ENCODE results near the gene ARHGAP4. TPM values are rescaled to one million over a fixed set of nuclear protein-coding genes. Genes with fewer than 3 reads are reported as not detected.

The ARHGAP4 gene
- total and polyA plus RNA-seq, 4 donors = 14.9 to 26.5 (median 23.2) TPM

- Histone ChIP-seq H3K4me3 (ENCODE audit: low read depth, low read length) (no peak overlapping the region), H3K4me1 (ENCODE audit: control insufficient read depth, insufficient read depth, low read length) (peaks cover 57% of the 10 kb centered on the region), H3K27ac (ENCODE audit: low read depth, low read length) (no peak overlapping the region), H3K27me3 (ENCODE audit: control insufficient read depth, insufficient read depth, low read length) (no peaks in the 10 kb centered on the region), H3K36me3 (ENCODE audit: control insufficient read depth, insufficient read depth, low read length) (peaks cover 64% of the 10 kb centered on the region), H3K9me3 (ENCODE audit: control insufficient read depth, insufficient read depth, low read length) (no peaks in the 10 kb centered on the region)
- no peak for DNase-seq (ENCODE audit: low read depth in 4 of 6, low spot score in 6 of 6)
- WGBS (ENCODE audit: insufficient coverage) = 92% methylated on average over 13 of the region's 14 CpGs
These were observed 38.0 kb upstream of the ARHGAP4 start for GRCh38 chrX:153964105-153964504.

GRCh38 chrX:153963546-153963945 lies 37.5 kb upstream of the ARHGAP4 start:
- Histone ChIP-seq H3K4me1 (ENCODE audit: control insufficient read depth, insufficient read depth, low read length) (peaks cover 51% of the 10 kb centered on the region), H3K4me3 (ENCODE audit: low read depth, low read length) (no peak overlapping the region), H3K27ac (ENCODE audit: low read depth, low read length) (no peak overlapping the region), H3K9me3 (ENCODE audit: control insufficient read depth, insufficient read depth, low read length) (no peaks in the 10 kb centered on the region), H3K36me3 (ENCODE audit: control insufficient read depth, insufficient read depth, low read length) (peaks cover 64% of the 10 kb centered on the region), H3K27me3 (ENCODE audit: control insufficient read depth, insufficient read depth, low read length) (no peaks in the 10 kb centered on the region)
- no peak for DNase-seq (ENCODE audit: low read depth in 4 of 6, low spot score in 6 of 6)
- 76% methylated on average over 12 of the region's 12 CpGs for WGBS (ENCODE audit: insufficient coverage)

DNA sequence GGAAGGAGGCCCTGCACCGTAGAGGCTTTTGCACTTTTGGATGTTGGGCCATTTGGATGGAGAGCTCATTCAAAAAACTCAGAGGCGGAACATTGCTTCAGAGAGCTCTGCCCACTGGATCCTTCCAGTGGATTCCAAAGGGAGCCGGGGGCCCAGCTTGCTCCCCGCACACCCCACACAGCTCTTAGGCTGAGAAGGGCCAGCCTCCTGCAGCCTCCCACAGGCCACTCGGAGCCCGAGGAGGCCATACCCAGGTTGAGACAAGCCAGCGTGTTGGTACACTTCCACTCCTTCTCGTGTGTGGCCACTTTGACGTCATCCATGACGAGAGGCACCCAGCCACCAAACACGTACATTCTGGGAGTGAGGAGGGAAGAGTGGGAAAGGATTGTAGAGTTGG lies 35.2 kb upstream of the ARHGAP4 start:
- H3K27me3 ChIP-seq (ENCODE audit: control insufficient read depth, insufficient read depth, low read length) = no peaks in the 10 kb centered on the region
- H3K4me3 ChIP-seq (ENCODE audit: low read depth, low read length) = no peak overlapping the region
- H3K36me3 ChIP-seq (ENCODE audit: control insufficient read depth, insufficient read depth, low read length) = peaks cover 83% of the 10 kb centered on the region
- peaks cover 29% of the 10 kb centered on the region for H3K4me1 ChIP-seq (ENCODE audit: control insufficient read depth, insufficient read depth, low read length)
- H3K9me3 ChIP-seq (ENCODE audit: control insufficient read depth, insufficient read depth, low read length) = no peaks in the 10 kb centered on the region
- no peak for DNase-seq (ENCODE audit: low read depth in 4 of 6, low spot score in 6 of 6)
- 95% methylated on average over 10 of the region's 11 CpGs for WGBS (ENCODE audit: insufficient coverage)
- H3K27ac ChIP-seq (ENCODE audit: low read depth, low read length) = no peak overlapping the region

DNA sequence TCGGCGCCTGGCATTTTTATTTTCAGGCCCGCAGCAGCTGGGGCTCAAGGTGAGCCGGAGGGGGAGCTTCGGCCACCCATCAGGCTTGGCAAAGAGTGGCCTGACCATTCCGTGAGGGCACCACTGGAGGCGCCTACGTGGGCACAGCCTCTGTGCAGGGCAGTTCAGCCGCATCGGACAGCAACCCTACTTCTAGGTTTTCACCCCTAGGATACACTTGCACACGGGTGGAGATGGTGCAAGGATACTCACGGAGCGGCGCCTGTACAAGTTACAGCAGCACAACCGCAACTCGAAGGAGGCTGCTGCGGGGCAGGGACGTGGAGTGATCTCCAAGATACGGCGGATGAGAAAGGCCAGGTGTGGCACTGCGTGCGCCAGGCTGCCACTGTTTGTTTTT lies 34.7 kb upstream of the ARHGAP4 start:
- no peak overlapping the region for H3K27ac ChIP-seq (ENCODE audit: low read depth, low read length)
- H3K4me3 ChIP-seq (ENCODE audit: low read depth, low read length) = no peak overlapping the region
- peaks cover 24% of the 10 kb centered on the region for H3K4me1 ChIP-seq (ENCODE audit: control insufficient read depth, insufficient read depth, low read length)
- no peaks in the 10 kb centered on the region for H3K9me3 ChIP-seq (ENCODE audit: control insufficient read depth, insufficient read depth, low read length)
- DNase-seq (ENCODE audit: low read depth in 4 of 6, low spot score in 6 of 6) = no peak
- WGBS (ENCODE audit: insufficient coverage) = 95% methylated on average over 22 of the region's 22 CpGs
- H3K27me3 ChIP-seq (ENCODE audit: control insufficient read depth, insufficient read depth, low read length) = no peaks in the 10 kb centered on the region
- H3K36me3 ChIP-seq (ENCODE audit: control insufficient read depth, insufficient read depth, low read length) = peaks cover 88% of the 10 kb centered on the region

- Histone ChIP-seq H3K4me1 (ENCODE audit: control insufficient read depth, insufficient read depth, low read length) (peaks cover 17% of the 10 kb centered on the region), H3K9me3 (ENCODE audit: control insufficient read depth, insufficient read depth, low read length) (no peaks in the 10 kb centered on the region), H3K27ac (ENCODE audit: low read depth, low read length) (no peak overlapping the region), H3K4me3 (ENCODE audit: low read depth, low read length) (no peak overlapping the region), H3K36me3 (ENCODE audit: control insufficient read depth, insufficient read depth, low read length) (peaks cover 95% of the 10 kb centered on the region), H3K27me3 (ENCODE audit: control insufficient read depth, insufficient read depth, low read length) (no peaks in the 10 kb centered on the region)
- DNase-seq (ENCODE audit: low read depth in 4 of 6, low spot score in 6 of 6) = no peak
- 90% methylated on average over 10 of the region's 16 CpGs for WGBS (ENCODE audit: insufficient coverage)
These were observed 34.0 kb upstream of the ARHGAP4 start for GRCh38 chrX:153960077-153960476.

DNA sequence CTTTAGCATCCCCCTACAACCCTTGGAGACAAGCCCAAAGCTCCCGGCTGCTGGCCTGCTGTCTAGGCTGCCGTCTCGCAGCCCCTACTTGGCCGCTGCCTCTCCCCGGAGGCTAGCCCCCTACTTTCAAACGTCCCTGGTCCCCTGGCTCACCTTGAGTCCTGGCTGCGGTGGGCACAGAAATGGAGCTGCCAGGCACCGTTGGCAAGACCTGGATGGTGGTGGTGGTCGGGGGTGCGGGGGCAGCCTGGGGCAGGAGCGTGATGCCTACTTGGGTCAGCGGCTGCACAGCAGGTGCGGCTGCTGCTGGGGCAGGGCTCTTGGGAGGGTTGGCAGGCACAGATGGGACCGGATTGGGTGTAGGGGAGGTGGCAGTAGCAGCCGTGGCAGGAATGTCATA lies 33.6 kb upstream of the ARHGAP4 start:
- H3K27ac ChIP-seq (ENCODE audit: low read depth, low read length) = no peak overlapping the region
- H3K36me3 ChIP-seq (ENCODE audit: control insufficient read depth, insufficient read depth, low read length) = peaks cover 98% of the 10 kb centered on the region
- H3K4me1 ChIP-seq (ENCODE audit: control insufficient read depth, insufficient read depth, low read length) = peaks cover 12% of the 10 kb centered on the region
- H3K4me3 ChIP-seq (ENCODE audit: low read depth, low read length) = no peak overlapping the region
- H3K27me3 ChIP-seq (ENCODE audit: control insufficient read depth, insufficient read depth, low read length) = no peaks in the 10 kb centered on the region
- no peaks in the 10 kb centered on the region for H3K9me3 ChIP-seq (ENCODE audit: control insufficient read depth, insufficient read depth, low read length)
- WGBS (ENCODE audit: insufficient coverage) = 92% methylated on average over 15 of the region's 15 CpGs
- no peak for DNase-seq (ENCODE audit: low read depth in 4 of 6, low spot score in 6 of 6)

DNA sequence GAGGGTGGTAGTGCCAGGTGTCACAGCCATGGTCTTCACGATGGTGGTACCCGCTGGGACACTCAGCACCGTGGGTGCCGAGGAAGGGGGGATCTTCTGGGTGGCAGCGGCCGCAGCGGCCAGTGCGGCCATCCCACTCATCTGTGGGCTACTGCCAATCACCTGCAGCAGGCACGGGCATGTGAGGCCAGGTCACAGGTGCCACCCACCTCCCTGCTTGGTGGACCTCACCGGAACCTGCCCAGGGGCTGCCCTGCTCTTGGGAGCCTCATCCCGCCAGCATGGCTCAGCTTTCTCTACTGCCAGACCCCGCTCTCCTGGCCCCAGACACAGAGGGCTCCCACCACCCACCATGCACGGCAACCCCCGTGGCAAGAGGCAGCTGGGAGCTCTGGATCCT lies 32.5 kb upstream of the ARHGAP4 start:
- no peak for DNase-seq (ENCODE audit: low read depth in 4 of 6, low spot score in 6 of 6)
- H3K9me3 ChIP-seq (ENCODE audit: control insufficient read depth, insufficient read depth, low read length) = peaks cover 1% of the 10 kb centered on the region
- peaks cover 3% of the 10 kb centered on the region for H3K4me1 ChIP-seq (ENCODE audit: control insufficient read depth, insufficient read depth, low read length)
- H3K4me3 ChIP-seq (ENCODE audit: low read depth, low read length) = no peak overlapping the region
- H3K27ac ChIP-seq (ENCODE audit: low read depth, low read length) = no peak overlapping the region
- peaks cover 98% of the 10 kb centered on the region for H3K36me3 ChIP-seq (ENCODE audit: control insufficient read depth, insufficient read depth, low read length)
- WGBS (ENCODE audit: insufficient coverage) = 90% methylated on average over 14 of the region's 14 CpGs
- no peaks in the 10 kb centered on the region for H3K27me3 ChIP-seq (ENCODE audit: control insufficient read depth, insufficient read depth, low read length)

DNA sequence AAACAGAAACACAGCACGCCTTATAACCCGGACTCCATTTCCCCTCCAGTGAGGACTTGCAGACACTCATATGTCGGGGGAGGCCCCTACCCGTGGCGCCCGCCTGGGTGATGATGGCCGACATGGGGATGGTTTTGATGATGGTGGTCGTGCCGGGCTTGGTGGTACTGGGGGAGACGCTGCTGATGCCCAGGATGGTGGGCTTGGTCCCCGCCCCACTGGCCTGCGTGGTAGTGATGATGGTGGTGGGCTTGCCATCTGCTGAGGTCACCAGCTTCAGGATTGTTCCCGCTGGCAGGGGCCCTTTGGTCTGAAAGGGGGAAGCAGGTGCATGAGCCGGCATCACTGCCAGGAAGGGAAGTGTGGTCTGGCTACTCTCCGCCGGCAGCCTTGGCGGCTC lies 31.2 kb upstream of the ARHGAP4 start:
- peaks cover 8% of the 10 kb centered on the region for H3K4me1 ChIP-seq (ENCODE audit: control insufficient read depth, insufficient read depth, low read length)
- 91% methylated on average over 13 of the region's 17 CpGs for WGBS (ENCODE audit: insufficient coverage)
- H3K36me3 ChIP-seq (ENCODE audit: control insufficient read depth, insufficient read depth, low read length) = peaks cover 98% of the 10 kb centered on the region
- no peak for DNase-seq (ENCODE audit: low read depth in 4 of 6, low spot score in 6 of 6)
- H3K27me3 ChIP-seq (ENCODE audit: control insufficient read depth, insufficient read depth, low read length) = no peaks in the 10 kb centered on the region
- no peak overlapping the region for H3K27ac ChIP-seq (ENCODE audit: low read depth, low read length)
- no peak overlapping the region for H3K4me3 ChIP-seq (ENCODE audit: low read depth, low read length)
- H3K9me3 ChIP-seq (ENCODE audit: control insufficient read depth, insufficient read depth, low read length) = peaks cover 1% of the 10 kb centered on the region

DNA sequence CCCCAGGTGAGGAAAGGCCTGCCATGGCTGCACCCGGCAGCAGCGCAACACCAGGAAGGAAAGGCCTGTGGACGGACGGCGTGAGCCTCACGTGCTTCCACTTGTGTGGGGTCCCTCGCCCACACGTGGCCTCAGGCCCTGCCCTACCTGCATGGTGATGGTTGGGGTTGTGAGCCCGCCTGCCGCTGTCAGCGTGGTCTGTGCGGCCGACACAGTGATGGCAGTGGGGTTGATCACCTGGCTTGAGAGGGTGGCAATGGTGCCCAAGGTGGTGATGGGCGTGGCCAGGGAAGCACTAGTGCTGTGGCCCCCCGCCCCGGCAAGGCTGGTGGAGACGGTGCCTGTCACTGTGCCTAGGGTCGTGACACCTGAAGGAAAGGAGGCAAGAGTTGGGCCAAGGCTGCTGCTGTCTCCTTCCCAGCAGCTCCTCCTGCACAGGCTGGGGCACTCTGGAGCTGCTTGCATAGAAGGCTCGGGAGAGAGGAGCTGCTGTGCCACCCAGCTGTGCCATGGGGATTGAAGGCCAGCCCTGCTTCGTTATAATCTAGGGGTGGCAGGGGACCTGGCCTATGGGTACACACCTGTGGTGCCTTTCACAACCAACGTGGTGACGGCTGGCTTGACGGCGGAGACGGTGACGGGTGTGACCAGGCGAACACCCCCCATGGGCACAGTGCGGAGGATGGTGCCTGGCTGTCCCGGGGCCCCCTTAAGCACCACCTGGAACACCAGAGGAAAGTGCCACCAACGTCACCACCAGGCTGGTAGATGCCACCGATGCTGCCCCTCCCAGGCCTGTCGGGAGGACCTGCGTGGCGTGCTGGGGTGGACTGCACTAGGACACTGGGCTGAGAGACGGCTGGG lies 30.2 kb upstream of the ARHGAP4 start:
- no peaks in the 10 kb centered on the region for H3K27me3 ChIP-seq (ENCODE audit: control insufficient read depth, insufficient read depth, low read length)
- H3K9me3 ChIP-seq (ENCODE audit: control insufficient read depth, insufficient read depth, low read length) = peaks cover 1% of the 10 kb centered on the region
- H3K4me1 ChIP-seq (ENCODE audit: control insufficient read depth, insufficient read depth, low read length) = peaks cover 8% of the 10 kb centered on the region
- no peak for DNase-seq (ENCODE audit: low read depth in 4 of 6, low spot score in 6 of 6)
- 92% methylated on average over 35 of the region's 35 CpGs for WGBS (ENCODE audit: insufficient coverage)
- H3K27ac ChIP-seq (ENCODE audit: low read depth, low read length) = no peak overlapping the region
- H3K4me3 ChIP-seq (ENCODE audit: low read depth, low read length) = no peak overlapping the region
- H3K36me3 ChIP-seq (ENCODE audit: control insufficient read depth, insufficient read depth, low read length) = peaks cover 98% of the 10 kb centered on the region

GRCh38 chrX:153955228-153955732 lies 29.2 kb upstream of the ARHGAP4 start:
- H3K27ac ChIP-seq (ENCODE audit: low read depth, low read length) = no peak overlapping the region
- 81% methylated on average over 10 of the region's 12 CpGs for WGBS (ENCODE audit: insufficient coverage)
- peaks cover 11% of the 10 kb centered on the region for H3K4me1 ChIP-seq (ENCODE audit: control insufficient read depth, insufficient read depth, low read length)
- no peak for DNase-seq (ENCODE audit: low read depth in 4 of 6, low spot score in 6 of 6)
- no peaks in the 10 kb centered on the region for H3K27me3 ChIP-seq (ENCODE audit: control insufficient read depth, insufficient read depth, low read length)
- peaks cover 100% of the 10 kb centered on the region for H3K36me3 ChIP-seq (ENCODE audit: control insufficient read depth, insufficient read depth, low read length)
- H3K9me3 ChIP-seq (ENCODE audit: control insufficient read depth, insufficient read depth, low read length) = peaks cover 1% of the 10 kb centered on the region
- no peak overlapping the region for H3K4me3 ChIP-seq (ENCODE audit: low read depth, low read length)

Data from spinal cord (tissue), 10 donors.